ENCODE results near the gene GFRAL.

GFRAL gene, protein sequence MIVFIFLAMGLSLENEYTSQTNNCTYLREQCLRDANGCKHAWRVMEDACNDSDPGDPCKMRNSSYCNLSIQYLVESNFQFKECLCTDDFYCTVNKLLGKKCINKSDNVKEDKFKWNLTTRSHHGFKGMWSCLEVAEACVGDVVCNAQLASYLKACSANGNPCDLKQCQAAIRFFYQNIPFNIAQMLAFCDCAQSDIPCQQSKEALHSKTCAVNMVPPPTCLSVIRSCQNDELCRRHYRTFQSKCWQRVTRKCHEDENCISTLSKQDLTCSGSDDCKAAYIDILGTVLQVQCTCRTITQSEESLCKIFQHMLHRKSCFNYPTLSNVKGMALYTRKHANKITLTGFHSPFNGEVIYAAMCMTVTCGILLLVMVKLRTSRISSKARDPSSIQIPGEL

DNA sequence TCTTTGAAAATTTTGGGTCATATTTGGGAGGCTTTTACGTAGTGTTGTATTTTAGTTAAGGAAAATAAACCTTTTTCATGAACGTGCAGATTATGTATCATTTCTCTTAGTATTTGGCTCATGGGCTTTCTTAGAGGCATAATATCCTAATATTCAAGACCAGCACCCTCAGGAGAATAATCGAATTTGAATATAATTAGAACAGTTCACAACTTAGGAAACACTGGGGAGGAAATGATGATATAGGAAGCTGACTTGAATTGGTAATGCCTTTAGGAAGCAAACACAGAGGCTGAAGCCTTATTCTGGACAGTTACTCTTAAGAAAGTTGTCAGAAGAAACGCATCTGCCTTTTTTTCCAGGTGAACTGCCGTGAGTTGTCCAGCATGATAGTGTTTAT is at the start of gene GFRAL:
Gene GFRAL (plus strand): TSS at position 301 of the 400 bp plus-strand sequence. CDS start 86 bp downstream, at position 387.
- H3K4me3 ChIP-seq (ENCODE audit: control insufficient read depth, low read depth, low read length), result no peak within 1 kb of the TSS
- DNase-seq (ENCODE audit: low read depth), result no peak
- TF ChIP-seq, protein P1, sequence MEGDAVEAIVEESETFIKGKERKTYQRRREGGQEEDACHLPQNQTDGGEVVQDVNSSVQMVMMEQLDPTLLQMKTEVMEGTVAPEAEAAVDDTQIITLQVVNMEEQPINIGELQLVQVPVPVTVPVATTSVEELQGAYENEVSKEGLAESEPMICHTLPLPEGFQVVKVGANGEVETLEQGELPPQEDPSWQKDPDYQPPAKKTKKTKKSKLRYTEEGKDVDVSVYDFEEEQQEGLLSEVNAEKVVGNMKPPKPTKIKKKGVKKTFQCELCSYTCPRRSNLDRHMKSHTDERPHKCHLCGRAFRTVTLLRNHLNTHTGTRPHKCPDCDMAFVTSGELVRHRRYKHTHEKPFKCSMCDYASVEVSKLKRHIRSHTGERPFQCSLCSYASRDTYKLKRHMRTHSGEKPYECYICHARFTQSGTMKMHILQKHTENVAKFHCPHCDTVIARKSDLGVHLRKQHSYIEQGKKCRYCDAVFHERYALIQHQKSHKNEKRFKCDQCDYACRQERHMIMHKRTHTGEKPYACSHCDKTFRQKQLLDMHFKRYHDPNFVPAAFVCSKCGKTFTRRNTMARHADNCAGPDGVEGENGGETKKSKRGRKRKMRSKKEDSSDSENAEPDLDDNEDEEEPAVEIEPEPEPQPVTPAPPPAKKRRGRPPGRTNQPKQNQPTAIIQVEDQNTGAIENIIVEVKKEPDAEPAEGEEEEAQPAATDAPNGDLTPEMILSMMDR (conservative IDR thresholded peaks at IDR 0.05; ENCODE audit: control insufficient read depth, insufficient read depth, low read depth, low read length), result no peak

DNA sequence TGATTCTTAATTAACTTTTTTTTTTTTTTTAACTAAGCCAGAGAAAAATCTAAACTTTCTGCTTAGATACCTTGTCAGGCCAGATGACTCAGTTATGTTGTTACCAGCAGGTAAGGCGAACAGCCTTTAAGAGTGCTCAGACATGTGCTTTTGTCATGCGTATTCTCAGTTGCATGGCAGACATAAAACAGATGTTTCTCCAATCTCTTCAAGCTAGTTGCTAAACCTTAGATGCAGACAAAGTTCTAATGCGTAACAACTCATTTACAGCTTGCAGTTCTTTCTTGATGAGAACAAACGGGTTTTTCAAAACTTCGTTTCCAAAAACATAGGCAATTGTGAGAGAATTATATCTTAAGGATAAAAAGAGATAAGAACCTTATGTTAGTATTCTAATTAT is 49.6 kb upstream of the GFRAL start:
- TF ChIP-seq, protein P1 (conservative IDR thresholded peaks at IDR 0.05; ENCODE audit: control insufficient read depth, insufficient read depth, low read depth, low read length), result no peak
- DNase-seq (ENCODE audit: low read depth), result no peak
- no peak overlapping the region for H3K4me3 ChIP-seq (ENCODE audit: control insufficient read depth, low read depth, low read length)

DNA sequence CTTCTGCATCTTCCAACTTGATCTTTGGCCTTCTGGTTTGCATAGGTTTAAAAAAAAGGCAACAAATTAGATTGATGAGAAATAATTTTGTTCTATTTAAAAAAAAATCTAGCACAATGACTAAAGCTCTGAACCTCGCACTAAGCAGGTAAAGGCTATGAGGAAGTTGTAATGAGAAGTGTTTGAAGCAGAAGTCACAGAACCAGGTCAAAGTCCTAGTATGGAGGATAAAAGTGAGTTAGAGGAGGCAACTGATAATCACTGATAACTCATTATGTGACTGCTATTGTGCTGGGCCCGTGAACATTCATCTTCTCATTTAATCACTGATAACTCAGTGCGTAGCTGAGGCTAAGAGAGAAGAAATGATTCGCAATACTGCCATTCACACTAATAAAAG is 46.1 kb upstream of the GFRAL start:
- TF ChIP-seq, protein P1 (conservative IDR thresholded peaks at IDR 0.05; ENCODE audit: control insufficient read depth, insufficient read depth, low read depth, low read length), result no peak
- DNase-seq (ENCODE audit: low read depth), result no peak
- no peak overlapping the region for H3K4me3 ChIP-seq (ENCODE audit: control insufficient read depth, low read depth, low read length)

DNA sequence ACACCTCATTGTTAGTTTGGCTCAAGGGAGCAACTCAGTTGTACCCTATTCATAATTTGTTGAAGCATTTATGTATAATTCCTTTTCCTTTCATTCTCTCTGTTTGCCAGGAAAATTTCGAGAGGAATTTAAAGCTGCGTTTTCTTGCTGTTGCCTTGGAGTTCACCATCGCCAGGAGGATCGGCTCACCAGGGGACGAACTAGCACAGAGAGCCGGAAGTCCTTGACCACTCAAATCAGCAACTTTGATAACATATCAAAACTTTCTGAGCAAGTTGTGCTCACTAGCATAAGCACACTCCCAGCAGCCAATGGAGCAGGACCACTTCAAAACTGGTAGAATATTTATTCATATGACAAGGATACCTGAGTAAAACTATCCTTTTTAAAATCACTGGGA is 45.2 kb upstream of the GFRAL start:
- DNase-seq (ENCODE audit: low read depth), result no peak
- TF ChIP-seq, protein P1 (conservative IDR thresholded peaks at IDR 0.05; ENCODE audit: control insufficient read depth, insufficient read depth, low read depth, low read length), result no peak
- H3K4me3 ChIP-seq (ENCODE audit: control insufficient read depth, low read depth, low read length), result no peak overlapping the region

DNA sequence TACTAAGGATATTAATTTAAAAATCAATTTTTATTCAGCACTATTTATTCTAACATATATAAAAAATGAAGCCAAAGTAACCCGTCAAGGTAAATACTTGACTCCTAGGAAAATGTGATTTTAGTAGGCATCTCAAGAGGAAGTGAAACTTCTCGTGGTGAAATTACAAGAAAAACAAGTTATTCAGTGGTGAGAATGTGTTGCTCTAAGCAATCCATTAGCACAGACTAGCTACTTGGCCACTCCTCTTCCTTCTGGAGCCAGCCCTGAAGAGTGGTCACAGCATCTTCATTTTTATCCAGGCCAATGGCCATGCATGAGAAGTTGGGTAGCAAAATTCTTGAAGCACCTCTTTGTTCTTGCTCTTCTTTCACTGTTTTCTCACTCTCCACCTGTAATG is 40.4 kb upstream of the GFRAL start:
- no peak overlapping the region for H3K4me3 ChIP-seq (ENCODE audit: control insufficient read depth, low read depth, low read length)
- TF ChIP-seq, protein P1 (conservative IDR thresholded peaks at IDR 0.05; ENCODE audit: control insufficient read depth, insufficient read depth, low read depth, low read length), result no peak
- DNase-seq (ENCODE audit: low read depth), result no peak

DNA sequence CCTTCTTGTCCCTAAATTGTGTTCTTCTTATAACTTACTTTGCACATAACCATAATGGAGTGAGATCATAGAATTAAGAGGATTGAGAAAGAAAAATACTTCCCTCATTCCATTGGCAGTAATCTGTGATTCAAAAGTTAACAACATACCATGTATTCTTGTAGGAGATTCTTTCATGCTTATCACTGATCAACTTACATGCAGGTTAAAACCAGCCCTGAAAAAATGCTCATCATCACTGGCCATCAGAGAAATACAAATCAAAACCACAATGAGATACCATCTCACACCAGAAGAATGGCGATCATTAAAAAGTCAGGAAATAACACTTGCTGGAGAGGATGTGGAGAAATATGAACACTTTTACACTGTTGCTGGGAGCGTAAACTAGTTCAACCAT is 36.5 kb upstream of the GFRAL start:
- no peak for DNase-seq (ENCODE audit: low read depth)
- H3K4me3 ChIP-seq (ENCODE audit: control insufficient read depth, low read depth, low read length), result no peak overlapping the region
- TF ChIP-seq, protein P1 (conservative IDR thresholded peaks at IDR 0.05; ENCODE audit: control insufficient read depth, insufficient read depth, low read depth, low read length), result no peak

All from fibroblast of mammary gland (primary cell).